ENCODE results near the gene SYT3. TPM values are rescaled to one million over a fixed set of nuclear protein-coding genes. Genes with fewer than 3 reads are reported as not detected.

SYT3 gene
- total and polyA plus RNA-seq, 2 experiments from 2014 or later: 10.0 to 25.5 TPM

DNA sequence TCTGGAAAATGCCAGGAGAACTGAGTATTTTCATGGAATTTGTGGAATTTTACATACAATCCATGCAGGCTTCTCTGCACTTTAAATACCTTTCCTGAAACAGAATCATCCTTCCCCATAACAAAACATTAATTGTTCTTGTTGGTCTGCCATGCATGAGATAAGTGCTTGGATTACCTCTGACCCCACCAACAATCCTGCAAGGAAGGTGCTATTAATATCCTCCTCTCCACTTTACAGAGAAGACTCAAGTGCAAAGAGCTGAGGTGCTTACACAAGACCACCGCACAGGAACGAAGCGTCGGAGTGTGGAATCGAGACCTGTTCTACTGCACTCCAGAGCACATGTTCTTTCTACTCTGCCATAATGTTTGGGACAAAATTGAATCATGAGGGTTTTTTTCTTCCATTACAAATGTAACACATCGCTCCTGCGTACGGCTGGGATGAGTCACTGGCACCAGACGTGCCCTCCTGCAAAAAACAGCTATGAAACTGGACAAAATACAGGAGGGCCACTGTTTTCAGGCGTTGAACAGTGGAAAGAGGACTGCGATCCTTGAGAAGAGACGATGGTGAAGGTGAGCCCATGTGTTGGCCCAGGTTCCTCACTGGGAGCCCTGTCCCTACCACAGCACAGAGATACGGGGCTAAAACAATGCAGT, 58.6 kb downstream of the SYT3 start:
- no peaks in the 10 kb centered on the region for H3F3A ChIP-seq (replicated peaks; ENCODE audit: low read depth)
- TF ChIP-seq, protein P1, sequence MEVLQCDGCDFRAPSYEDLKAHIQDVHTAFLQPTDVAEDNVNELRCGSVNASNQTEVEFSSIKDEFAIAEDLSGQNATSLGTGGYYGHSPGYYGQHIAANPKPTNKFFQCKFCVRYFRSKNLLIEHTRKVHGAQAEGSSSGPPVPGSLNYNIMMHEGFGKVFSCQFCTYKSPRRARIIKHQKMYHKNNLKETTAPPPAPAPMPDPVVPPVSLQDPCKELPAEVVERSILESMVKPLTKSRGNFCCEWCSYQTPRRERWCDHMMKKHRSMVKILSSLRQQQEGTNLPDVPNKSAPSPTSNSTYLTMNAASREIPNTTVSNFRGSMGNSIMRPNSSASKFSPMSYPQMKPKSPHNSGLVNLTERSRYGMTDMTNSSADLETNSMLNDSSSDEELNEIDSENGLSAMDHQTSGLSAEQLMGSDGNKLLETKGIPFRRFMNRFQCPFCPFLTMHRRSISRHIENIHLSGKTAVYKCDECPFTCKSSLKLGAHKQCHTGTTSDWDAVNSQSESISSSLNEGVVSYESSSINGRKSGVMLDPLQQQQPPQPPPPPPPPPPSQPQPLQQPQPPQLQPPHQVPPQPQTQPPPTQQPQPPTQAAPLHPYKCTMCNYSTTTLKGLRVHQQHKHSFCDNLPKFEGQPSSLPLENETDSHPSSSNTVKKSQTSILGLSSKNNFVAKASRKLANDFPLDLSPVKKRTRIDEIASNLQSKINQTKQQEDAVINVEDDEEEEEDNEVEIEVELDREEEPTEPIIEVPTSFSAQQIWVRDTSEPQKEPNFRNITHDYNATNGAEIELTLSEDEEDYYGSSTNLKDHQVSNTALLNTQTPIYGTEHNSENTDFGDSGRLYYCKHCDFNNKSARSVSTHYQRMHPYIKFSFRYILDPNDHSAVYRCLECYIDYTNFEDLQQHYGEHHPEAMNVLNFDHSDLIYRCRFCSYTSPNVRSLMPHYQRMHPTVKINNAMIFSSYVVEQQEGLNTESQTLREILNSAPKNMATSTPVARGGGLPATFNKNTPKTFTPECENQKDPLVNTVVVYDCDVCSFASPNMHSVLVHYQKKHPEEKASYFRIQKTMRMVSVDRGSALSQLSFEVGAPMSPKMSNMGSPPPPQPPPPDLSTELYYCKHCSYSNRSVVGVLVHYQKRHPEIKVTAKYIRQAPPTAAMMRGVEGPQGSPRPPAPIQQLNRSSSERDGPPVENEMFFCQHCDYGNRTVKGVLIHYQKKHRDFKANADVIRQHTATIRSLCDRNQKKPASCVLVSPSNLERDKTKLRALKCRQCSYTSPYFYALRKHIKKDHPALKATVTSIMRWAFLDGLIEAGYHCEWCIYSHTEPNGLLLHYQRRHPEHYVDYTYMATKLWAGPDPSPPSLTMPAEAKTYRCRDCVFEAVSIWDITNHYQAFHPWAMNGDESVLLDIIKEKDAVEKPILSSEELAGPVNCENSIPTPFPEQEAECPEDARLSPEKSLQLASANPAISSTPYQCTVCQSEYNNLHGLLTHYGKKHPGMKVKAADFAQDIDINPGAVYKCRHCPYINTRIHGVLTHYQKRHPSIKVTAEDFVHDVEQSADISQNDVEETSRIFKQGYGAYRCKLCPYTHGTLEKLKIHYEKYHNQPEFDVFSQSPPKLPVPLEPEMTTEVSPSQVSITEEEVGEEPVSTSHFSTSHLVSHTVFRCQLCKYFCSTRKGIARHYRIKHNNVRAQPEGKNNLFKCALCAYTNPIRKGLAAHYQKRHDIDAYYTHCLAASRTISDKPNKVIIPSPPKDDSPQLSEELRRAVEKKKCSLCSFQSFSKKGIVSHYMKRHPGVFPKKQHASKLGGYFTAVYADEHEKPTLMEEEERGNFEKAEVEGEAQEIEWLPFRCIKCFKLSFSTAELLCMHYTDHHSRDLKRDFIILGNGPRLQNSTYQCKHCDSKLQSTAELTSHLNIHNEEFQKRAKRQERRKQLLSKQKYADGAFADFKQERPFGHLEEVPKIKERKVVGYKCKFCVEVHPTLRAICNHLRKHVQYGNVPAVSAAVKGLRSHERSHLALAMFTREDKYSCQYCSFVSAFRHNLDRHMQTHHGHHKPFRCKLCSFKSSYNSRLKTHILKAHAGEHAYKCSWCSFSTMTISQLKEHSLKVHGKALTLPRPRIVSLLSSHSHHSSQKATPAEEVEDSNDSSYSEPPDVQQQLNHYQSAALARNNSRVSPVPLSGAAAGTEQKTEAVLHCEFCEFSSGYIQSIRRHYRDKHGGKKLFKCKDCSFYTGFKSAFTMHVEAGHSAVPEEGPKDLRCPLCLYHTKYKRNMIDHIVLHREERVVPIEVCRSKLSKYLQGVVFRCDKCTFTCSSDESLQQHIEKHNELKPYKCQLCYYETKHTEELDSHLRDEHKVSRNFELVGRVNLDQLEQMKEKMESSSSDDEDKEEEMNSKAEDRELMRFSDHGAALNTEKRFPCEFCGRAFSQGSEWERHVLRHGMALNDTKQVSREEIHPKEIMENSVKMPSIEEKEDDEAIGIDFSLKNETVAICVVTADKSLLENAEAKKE (CRISPR knock-in tag; IDR thresholded peaks at IDR 0.05): no peak
- TF ChIP-seq ZNF331 (CRISPR knock-in tag; IDR thresholded peaks at IDR 0.05; ENCODE audit: low read depth) (no peak), EZH2phosphoT487 (IDR thresholded peaks at IDR 0.05; ENCODE audit: unreplicated experiment) (no peak), ZNF114 (CRISPR knock-in tag; IDR thresholded peaks at IDR 0.05) (no peak), STAT1 (IDR thresholded peaks at IDR 0.05; ENCODE audit: unreplicated experiment) (no peak), POLR2AphosphoS5 (IDR thresholded peaks at IDR 0.05; ENCODE audit: low read depth) (no peak), CREB1 (CRISPR knock-in tag; IDR thresholded peaks at IDR 0.05; ENCODE audit: low read depth) (no peak)
- TF ChIP-seq, protein P2, sequence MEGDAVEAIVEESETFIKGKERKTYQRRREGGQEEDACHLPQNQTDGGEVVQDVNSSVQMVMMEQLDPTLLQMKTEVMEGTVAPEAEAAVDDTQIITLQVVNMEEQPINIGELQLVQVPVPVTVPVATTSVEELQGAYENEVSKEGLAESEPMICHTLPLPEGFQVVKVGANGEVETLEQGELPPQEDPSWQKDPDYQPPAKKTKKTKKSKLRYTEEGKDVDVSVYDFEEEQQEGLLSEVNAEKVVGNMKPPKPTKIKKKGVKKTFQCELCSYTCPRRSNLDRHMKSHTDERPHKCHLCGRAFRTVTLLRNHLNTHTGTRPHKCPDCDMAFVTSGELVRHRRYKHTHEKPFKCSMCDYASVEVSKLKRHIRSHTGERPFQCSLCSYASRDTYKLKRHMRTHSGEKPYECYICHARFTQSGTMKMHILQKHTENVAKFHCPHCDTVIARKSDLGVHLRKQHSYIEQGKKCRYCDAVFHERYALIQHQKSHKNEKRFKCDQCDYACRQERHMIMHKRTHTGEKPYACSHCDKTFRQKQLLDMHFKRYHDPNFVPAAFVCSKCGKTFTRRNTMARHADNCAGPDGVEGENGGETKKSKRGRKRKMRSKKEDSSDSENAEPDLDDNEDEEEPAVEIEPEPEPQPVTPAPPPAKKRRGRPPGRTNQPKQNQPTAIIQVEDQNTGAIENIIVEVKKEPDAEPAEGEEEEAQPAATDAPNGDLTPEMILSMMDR (conservative IDR thresholded peaks at IDR 0.05; ENCODE audit: low read depth in 2 of 2): no peak
- H3K27me3 Mint-ChIP-seq (ENCODE audit: insufficient read depth, low read depth, poor library complexity): peaks cover 4% of the 10 kb centered on the region
- ATAC-seq (no peak), DNase-seq (ENCODE audit: low spot score) (no peak)
- H3K4me3 Mint-ChIP-seq: no peak overlapping the region
- H3K27ac Mint-ChIP-seq: no peak overlapping the region
- H3K27me3 ChIP-seq (ENCODE audit: insufficient read depth): no peaks in the 10 kb centered on the region
- H3K4me2 ChIP-seq: no peak overlapping the region
- no peaks in the 10 kb centered on the region for H3K9me2 ChIP-seq (ENCODE audit: insufficient read depth)
- no peak overlapping the region for H3K4me3 ChIP-seq
- peaks cover 88% of the 10 kb centered on the region for H3K9me3 Mint-ChIP-seq
- no peaks in the 10 kb centered on the region for H3K79me2 ChIP-seq (replicated peaks; ENCODE audit: insufficient read depth)
- H3K4me1 ChIP-seq (ENCODE audit: insufficient read depth): no peaks in the 10 kb centered on the region; the same call in 1 of the 2 replicates
- no peak overlapping the region for H2AFZ ChIP-seq
- peaks cover 36% of the 10 kb centered on the region for H3K36me3 Mint-ChIP-seq (ENCODE audit: low read depth)
- no peak overlapping the region for H3K27ac ChIP-seq (ENCODE audit: low read depth)
- no peaks in the 10 kb centered on the region for H3K36me3 ChIP-seq (ENCODE audit: insufficient read depth)
- no peaks in the 10 kb centered on the region for H3K4me1 Mint-ChIP-seq
- H4K20me1 ChIP-seq (replicated peaks; ENCODE audit: insufficient read depth): no peaks in the 10 kb centered on the region

All from GM23338 (cell line).